MM.1S (cell line): ENCODE results near the gene TJAP1.

ENCODE experiments used
- DNase-seq: peaks from one replicate; pipeline ENCODE4 v3.0.0-alpha.2; 2015
- H2AFZ ChIP-seq: fragments of 300-600 bp; sonication (generic); 2 replicates; pipeline ENCODE4 v1.6.0; 2016; ENCODE audit warnings: antibody characterized with exemption, low read length
- H3F3A ChIP-seq: fragments of 300-600 bp; sonication (generic); 2 replicates; pipeline ENCODE4 v1.6.1; 2016; ENCODE audit warnings: mild to moderate bottlenecking, antibody characterized with exemption, low read length, moderate library complexity, mixed read lengths; ENCODE audit not compliant: insufficient read depth
- H3K27ac ChIP-seq: fragments of 300-600 bp; sonication (generic); 2 replicates; pipeline ENCODE4 v1.5.1; 2016; ENCODE audit warnings: mild to moderate bottlenecking, low read length
- H3K27me3 ChIP-seq: fragments of 300-600 bp; sonication (generic); replicated peaks from 2 replicates; pipeline ENCODE4 v1.6.0; 2016; ENCODE audit warnings: low read length; ENCODE audit not compliant: insufficient read depth
- H3K36me3 ChIP-seq: fragments of 300-600 bp; sonication (generic); replicated peaks from 2 replicates; pipeline ENCODE4 v1.6.1; 2016; ENCODE audit warnings: mild to moderate bottlenecking, low read length, mixed read lengths; ENCODE audit not compliant: insufficient read depth
- H3K4me1 ChIP-seq: fragments of 300-600 bp; sonication (generic); 2 replicates; pipeline ENCODE4 v1.6.1; 2016; ENCODE audit warnings: low read length, mixed read lengths
- H3K4me2 ChIP-seq: fragments of 300-600 bp; sonication (generic); 2 replicates; pipeline ENCODE4 v1.6.0; 2016; ENCODE audit warnings: low read depth, low read length
- H3K4me3 ChIP-seq: fragments of 300-600 bp; sonication (generic); 2 replicates; pipeline ENCODE4 v1.5.1; 2016; ENCODE audit warnings: low read length, mixed read lengths
- H3K79me2 ChIP-seq: fragments of 300-600 bp; sonication (generic); 2 replicates; pipeline ENCODE4 v1.6.1; 2016; ENCODE audit warnings: mixed run types, low read length, mixed read lengths
- H3K9ac ChIP-seq: fragments of 300-600 bp; sonication (generic); 2 replicates; pipeline ENCODE4 v1.6.1; 2016; ENCODE audit warnings: low read length, mixed read lengths
- H3K9me2 ChIP-seq: fragments of 300-600 bp; sonication (generic); replicated peaks from 2 replicates; pipeline ENCODE4 v1.6.1; 2016; ENCODE audit warnings: mild to moderate bottlenecking, low read length, mixed read lengths; ENCODE audit not compliant: insufficient read depth
- H3K9me3 ChIP-seq: fragments of 300-600 bp; sonication (generic); replicated peaks from 2 replicates; pipeline ENCODE4 v1.6.1; 2016; ENCODE audit warnings: mild to moderate bottlenecking, low read length, mixed read lengths; ENCODE audit not compliant: insufficient read depth
- H4K20me1 ChIP-seq: fragments of 300-600 bp; sonication (generic); 2 replicates; pipeline ENCODE4 v1.6.1; 2016; ENCODE audit warnings: mild to moderate bottlenecking, low read length, moderate library complexity, mixed read lengths; ENCODE audit not compliant: insufficient read depth
- CTCF ChIP-seq: fragments of 300-600 bp; sonication (generic); IDR thresholded peaks from 2 replicates; pipeline ENCODE4 v1.5.1; 2016; ENCODE audit warnings: antibody characterized with exemption, low read length, mixed read lengths
- EZH2 ChIP-seq: fragments of 300-600 bp; sonication (generic); optimal IDR thresholded peaks from 2 replicates; pipeline ENCODE3; 2017; ENCODE audit warnings: low read depth, mild to moderate bottlenecking, antibody characterized with exemption, low read length, mixed read lengths
- EZH2phosphoT487 ChIP-seq: fragments of 300-600 bp; sonication (generic); IDR thresholded peaks from 2 replicates; pipeline ENCODE4 v1.6.1; 2018; ENCODE audit warnings: antibody characterized with exemption, low read length

Gene TJAP1

GRCh38 chr6:43432009-43432945 is 45.1 kb upstream of the TJAP1 start:
- H3K4me3 ChIP-seq, result no peak overlapping the region
- H3K9me2 ChIP-seq, result no peaks in the 10 kb centered on the region
- TF ChIP-seq EZH2phosphoT487 (no peak), EZH2 (no peak), CTCF (no peak)
- no peak overlapping the region for H3K4me2 ChIP-seq
- no peaks in the 10 kb centered on the region for H4K20me1 ChIP-seq
- H3K36me3 ChIP-seq, result no peaks in the 10 kb centered on the region
- H3K9me3 ChIP-seq, result no peaks in the 10 kb centered on the region
- DNase-seq, result no peak
- peaks cover 6% of the 10 kb centered on the region; the same call in 1 of the 2 replicates for H3F3A ChIP-seq
- no peak overlapping the region for H3K27ac ChIP-seq
- H3K9ac ChIP-seq, result no peak overlapping the region
- peaks cover 7% of the 10 kb centered on the region for H3K4me1 ChIP-seq
- H3K79me2 ChIP-seq, result peaks cover 21% of the 10 kb centered on the region
- H2AFZ ChIP-seq, result no peak overlapping the region
- H3K27me3 ChIP-seq, result no peaks in the 10 kb centered on the region

- no peaks in the 10 kb centered on the region for H3K9me2 ChIP-seq
- H3K4me2 ChIP-seq, result no peak overlapping the region
- H3K27me3 ChIP-seq, result no peaks in the 10 kb centered on the region
- no peak overlapping the region for H3K4me3 ChIP-seq
- H3K79me2 ChIP-seq, result peaks cover 19% of the 10 kb centered on the region
- no peak overlapping the region for H3K9ac ChIP-seq
- H3F3A ChIP-seq, result peaks cover 2% of the 10 kb centered on the region; the same call in 1 of the 2 replicates
- H2AFZ ChIP-seq, result no peak overlapping the region
- peaks cover 7% of the 10 kb centered on the region for H3K4me1 ChIP-seq
- no peaks in the 10 kb centered on the region for H4K20me1 ChIP-seq
- no peaks in the 10 kb centered on the region for H3K36me3 ChIP-seq
- H3K9me3 ChIP-seq, result no peaks in the 10 kb centered on the region
- no peak overlapping the region for H3K27ac ChIP-seq
- TF ChIP-seq EZH2 (no peak), CTCF (no peak), EZH2phosphoT487 (no peak)
- no peak for DNase-seq
Measured at GRCh38 chr6:43433148-43433547, 44.2 kb upstream of the TJAP1 start.

DNA sequence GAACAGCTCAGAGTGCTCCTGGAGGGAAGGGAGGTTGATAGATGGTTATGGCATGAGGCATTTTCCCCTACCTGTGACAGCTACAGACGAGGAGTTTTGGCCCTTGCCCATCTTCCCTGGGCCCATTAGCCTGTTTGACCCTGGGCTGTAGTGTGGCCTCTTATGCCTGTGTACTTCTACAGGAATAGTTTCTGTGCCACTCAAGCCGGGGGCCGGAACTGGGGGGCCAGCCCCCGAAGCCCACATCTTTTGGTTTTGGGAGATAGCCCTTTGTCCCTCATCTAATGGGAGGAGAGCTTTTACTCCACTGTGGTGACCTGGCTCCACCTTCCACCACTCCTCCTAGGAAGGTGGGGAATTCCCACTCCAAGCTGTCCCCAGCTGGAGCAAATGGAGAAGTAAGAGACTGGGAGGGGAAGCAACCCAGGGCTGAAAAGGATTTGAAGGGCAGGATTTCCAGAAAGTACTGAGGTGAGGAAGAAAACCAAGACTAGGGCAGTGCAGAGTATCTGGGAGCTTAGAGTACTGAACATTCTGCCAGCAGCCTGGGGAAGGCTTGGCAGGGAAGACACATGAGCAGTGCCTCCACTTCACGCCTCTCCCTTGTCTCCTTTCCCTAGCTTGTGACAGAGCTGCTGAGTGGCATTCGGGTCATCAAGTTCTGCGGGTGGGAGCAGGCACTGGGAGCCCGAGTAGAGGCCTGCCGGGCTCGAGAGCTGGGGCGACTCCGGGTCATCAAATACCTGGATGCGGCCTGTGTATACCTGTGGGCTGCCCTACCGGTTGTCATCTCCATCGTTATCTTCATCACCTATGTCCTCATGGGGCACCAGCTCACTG is 43.1 kb upstream of the TJAP1 start:
- Histone ChIP-seq H3K79me2 (peaks cover 9% of the 10 kb centered on the region), H3K27ac (no peak overlapping the region), H4K20me1 (no peaks in the 10 kb centered on the region), H3K4me2 (no peak overlapping the region), H3K9me3 (no peaks in the 10 kb centered on the region), H3K9me2 (no peaks in the 10 kb centered on the region), H2AFZ (no peak overlapping the region), H3K4me3 (no peak overlapping the region), H3K36me3 (no peaks in the 10 kb centered on the region), H3F3A (no peaks in the 10 kb centered on the region), H3K9ac (no peak overlapping the region), H3K27me3 (no peaks in the 10 kb centered on the region), H3K4me1 (no peaks in the 10 kb centered on the region)
- TF ChIP-seq EZH2 (no peak), CTCF (no peak), EZH2phosphoT487 (no peak)
- DNase-seq, result no peak
